Upper lobe of right lung (tissue), 1 donor: Measurements from ENCODE around the gene E2F4. TPM values are rescaled to one million over a fixed set of nuclear protein-coding genes. Genes with fewer than 3 reads are reported as not detected.

ENCODE experiments used
- ATAC-seq: fragments of 200-7000 bp; cut with Tn5 transposase; one replicate; pipeline ENCODE4 v1.9.1; 2020; ENCODE audit warnings: mild to moderate bottlenecking, moderate library complexity
- DNase-seq: peaks from one replicate; pipeline ENCODE4 v3.0.0-alpha.2; 2020
- H3K27ac ChIP-seq: fragments of 200-600 bp; one replicate; pipeline ENCODE4 v1.8.0; 2022
- H3K27me3 ChIP-seq: fragments of 200-600 bp; one replicate; pipeline ENCODE4 v1.8.0; 2022; ENCODE audit warnings: mild to moderate bottlenecking
- H3K36me3 ChIP-seq: fragments of 200-600 bp; one replicate; pipeline ENCODE4 v1.8.0; 2022
- H3K4me1 ChIP-seq: fragments of 200-600 bp; one replicate; pipeline ENCODE4 v1.8.0; 2022
- H3K4me3 ChIP-seq: fragments of 200-600 bp; one replicate; pipeline ENCODE4 v1.8.0; 2022; ENCODE audit warnings: mild to moderate bottlenecking
- H3K9me3 ChIP-seq: fragments of 200-600 bp; one replicate; pipeline ENCODE4 v1.8.0; 2022
- CTCF ChIP-seq: fragments of 200-600 bp; IDR thresholded peaks from one replicate; pipeline ENCODE4 v1.8.0; 2022; ENCODE audit warnings: antibody characterized with exemption
- intact Hi-C: fragments of 100-400 bp; cut with DNase I; formaldehyde crosslinking; loops from one replicate; pipeline ENCODE4 v1.11.0; 2022
- microRNA-seq: library from miRNA; unstranded; fragments of <30 nt; microRNA quantifications from one replicate; pipeline ENCODE4 v1.2.0, GENCODE V29; 2020; ENCODE audit warnings: borderline microRNAs expressed
- total RNA-seq: library from RNA; stranded (reverse); fragmentation: NEBNext Ultra II Directional; extraction: Animal tissue kit (Norgen Biotek cat#: 25700); gene quantifications from one replicate; pipeline ENCODE4 v1.2.1, GENCODE V29; 2021
- donor health status: DM: no; HTN: yes; CAD: no; lungs with severe emphysema.

E2F4 gene
- total RNA-seq, 1 donor from 2014 or later = 68.2 TPM

DNA sequence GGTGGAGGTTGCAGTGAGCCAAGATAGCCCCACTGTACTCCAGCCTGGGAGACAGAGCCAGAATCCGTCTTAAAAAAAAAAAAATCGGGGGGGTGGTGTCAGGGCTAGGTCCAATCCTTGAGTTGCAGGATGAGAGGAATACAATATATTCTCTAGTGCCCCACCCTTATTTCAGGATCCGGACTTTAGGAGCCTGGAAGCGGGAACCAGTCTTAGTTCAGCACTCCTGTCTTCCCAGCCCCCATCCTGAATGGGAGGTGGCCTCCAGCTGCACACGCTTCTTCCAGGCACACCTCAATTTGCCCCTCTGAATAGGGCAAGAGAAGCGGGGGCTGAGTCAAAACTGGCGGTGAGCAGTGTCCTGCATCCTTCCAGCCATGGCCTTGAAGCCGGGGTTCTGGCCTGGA is 53.7 kb downstream of the E2F4 start:
- H3K27me3 ChIP-seq = no peaks in the 10 kb centered on the region
- no peak for TF ChIP-seq CTCF
- intact Hi-C loops = no loop called here
- no peak for ATAC-seq
- H3K27ac ChIP-seq = peak overlapping the region; percentile 83
- H3K4me1 ChIP-seq = peaks cover 62% of the 10 kb centered on the region
- peak overlapping the region; percentile 70 for H3K4me3 ChIP-seq
- no peaks in the 10 kb centered on the region for H3K36me3 ChIP-seq
- H3K9me3 ChIP-seq = no peaks in the 10 kb centered on the region
- no peak for DNase-seq

- peak overlapping the region; percentile 83 for H3K27ac ChIP-seq
- ATAC-seq (peak; percentile 53), DNase-seq (peak; percentile 91)
- peak; percentile 51 for TF ChIP-seq CTCF
- no peaks in the 10 kb centered on the region for H3K36me3 ChIP-seq
- no peaks in the 10 kb centered on the region for H3K27me3 ChIP-seq
- H3K9me3 ChIP-seq = no peaks in the 10 kb centered on the region
- H3K4me1 ChIP-seq = peaks cover 57% of the 10 kb centered on the region
- intact Hi-C loops = no loop called here
- H3K4me3 ChIP-seq = peak overlapping the region; percentile 70
These were observed 54.3 kb downstream of the E2F4 start for GRCh38 chr16:67246081-67246755.

- ATAC-seq (peak; percentile 76), DNase-seq (peak; percentile 97)
- H3K9me3 ChIP-seq = no peaks in the 10 kb centered on the region
- TF ChIP-seq CTCF = no peak
- H3K27me3 ChIP-seq = no peaks in the 10 kb centered on the region
- H3K4me3 ChIP-seq = peak overlapping the region; percentile 70
- intact Hi-C loops = no loop called here
- peaks cover 51% of the 10 kb centered on the region for H3K4me1 ChIP-seq
- H3K36me3 ChIP-seq = no peaks in the 10 kb centered on the region
- peak overlapping the region; percentile 83 for H3K27ac ChIP-seq
These were observed 54.8 kb downstream of the E2F4 start for GRCh38 chr16:67246756-67247191.

DNA sequence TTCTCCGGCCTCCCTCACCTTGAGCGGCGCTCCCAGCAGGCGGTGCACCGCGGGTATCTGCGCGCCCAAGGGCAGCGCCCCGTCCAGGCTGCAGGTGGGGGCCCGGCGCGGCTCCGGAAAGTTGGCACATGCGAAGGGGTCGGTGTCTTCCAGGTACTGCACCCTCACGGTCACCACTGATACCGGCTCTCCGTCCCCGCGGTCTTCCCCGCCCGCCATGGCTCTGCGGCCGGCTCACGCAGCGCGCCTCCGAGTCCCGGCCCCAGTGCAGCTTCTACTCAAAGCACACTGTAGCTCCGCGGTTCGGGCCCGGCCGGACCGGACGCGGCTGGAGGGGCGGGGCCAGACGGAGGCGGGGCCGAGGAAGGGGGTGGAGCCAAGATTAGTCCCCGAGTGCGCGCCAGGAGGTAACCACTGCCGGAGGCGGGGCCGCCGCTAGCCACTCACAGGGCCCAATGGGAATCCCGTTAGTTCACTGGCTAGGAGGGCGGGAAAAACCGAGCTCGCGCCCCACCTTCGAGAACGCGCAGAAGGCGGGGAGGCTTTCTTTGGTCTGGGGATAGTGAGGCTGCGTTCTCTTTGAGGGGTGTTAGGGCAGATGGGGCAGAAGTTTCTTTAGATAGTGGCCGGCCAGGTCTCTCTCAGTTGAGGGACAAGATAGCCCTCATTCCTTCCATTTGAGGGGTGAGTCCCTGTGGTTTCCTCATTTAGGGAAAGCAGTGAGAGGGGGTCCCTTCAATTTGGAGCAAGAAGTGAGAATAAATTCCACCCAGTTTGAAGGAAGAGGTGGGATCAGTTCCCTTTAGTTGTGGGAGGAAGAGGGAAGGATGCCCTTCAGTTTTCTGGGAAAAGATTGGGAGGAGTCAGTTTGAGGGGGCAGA is 55.5 kb downstream of the E2F4 start, which contains the start of gene FHOD1:
TSS of gene FHOD1 (minus strand) at position 290 of the 881 bp plus-strand sequence. CDS start at position 219, 71 bp downstream.
- ATAC-seq (peak; percentile 87), DNase-seq (peak; percentile 99)
- no peaks in the 10 kb centered on the region for H3K27me3 ChIP-seq
- H3K36me3 ChIP-seq = no peaks in the 10 kb centered on the region
- no peak for TF ChIP-seq CTCF
- H3K27ac ChIP-seq = peak within 1 kb of the TSS; percentile 83
- H3K9me3 ChIP-seq = no peaks in the 10 kb centered on the region
- H3K4me3 ChIP-seq = peak within 1 kb of the TSS; percentile 70
- intact Hi-C loops = no loop called here
- peaks cover 45% of the 10 kb centered on the region for H3K4me1 ChIP-seq

DNA sequence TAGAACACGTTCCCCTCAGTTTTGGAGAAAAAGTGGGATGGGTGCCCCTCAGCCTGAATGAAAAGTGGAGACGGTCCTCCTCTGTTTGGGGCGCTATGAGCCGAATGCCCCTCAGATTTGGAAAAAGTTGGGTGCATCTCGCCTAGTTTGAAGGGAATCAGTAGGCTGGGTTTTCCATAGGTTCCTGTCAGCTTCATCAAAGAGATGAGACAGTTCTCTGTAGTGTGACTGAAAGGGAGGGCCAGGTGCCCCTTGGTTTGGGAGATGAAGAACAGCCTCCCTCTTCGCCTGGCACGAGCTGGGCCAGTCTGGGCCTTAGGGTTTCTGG is 56.1 kb downstream of the E2F4 start:
- H3K4me1 ChIP-seq = peaks cover 39% of the 10 kb centered on the region
- DNase-seq (no peak), ATAC-seq (no peak)
- H3K27ac ChIP-seq = peak overlapping the region; percentile 11
- H3K4me3 ChIP-seq = peak overlapping the region; percentile 70
- no peak for TF ChIP-seq CTCF
- intact Hi-C loops = no loop called here
- no peaks in the 10 kb centered on the region for H3K9me3 ChIP-seq
- no peaks in the 10 kb centered on the region for H3K27me3 ChIP-seq
- no peaks in the 10 kb centered on the region for H3K36me3 ChIP-seq

Small RNA genes within 50 kb of the gene (microRNA-seq; reads per million reads assigned to microRNA genes)
- 71.2 reads per million, percentile 62 among the genes with 10 or more reads in this experiment for gene MIR328

Other genes starting within 250 kb of the E2F4 start
- 3.4 TPM for gene CES3, start 230.9 kb upstream of the E2F4 start, total RNA-seq
- gene CES4A, start 203.6 kb upstream of the E2F4 start, total RNA-seq = 13.3 TPM
- gene CBFB, start 163.0 kb upstream of the E2F4 start, total RNA-seq = 63.0 TPM
- 16.4 TPM for gene PHAF1, start 82.2 kb upstream of the E2F4 start, total RNA-seq
- gene B3GNT9, start 41.2 kb upstream of the E2F4 start, total RNA-seq = 19.3 TPM
- 24.1 TPM for gene TRADD, start 32.2 kb upstream of the E2F4 start, total RNA-seq
- gene FBXL8, start 32.2 kb upstream of the E2F4 start, total RNA-seq = 34.1 TPM
- 87.8 TPM for gene HSF4, start 27.4 kb upstream of the E2F4 start, total RNA-seq
- gene NOL3, start 21.6 kb upstream of the E2F4 start, total RNA-seq = 59.7 TPM
- 28.4 TPM for gene MATCAP1, start 8.2 kb upstream of the E2F4 start, total RNA-seq
- gene EXOC3L1, start 2.0 kb upstream of the E2F4 start, total RNA-seq = 17.1 TPM
- 17.5 TPM for gene ELMO3, start 7.0 kb downstream of the E2F4 start, total RNA-seq
- 39.3 TPM for gene TMEM208, start 35.0 kb downstream of the E2F4 start, total RNA-seq
- 94.9 TPM for gene FHOD1, start 55.3 kb downstream of the E2F4 start, total RNA-seq
- gene SLC9A5, start 56.8 kb downstream of the E2F4 start, total RNA-seq = 2.4 TPM
- gene PLEKHG4, start 87.4 kb downstream of the E2F4 start, total RNA-seq = 16.2 TPM
- gene KCTD19, start 134.6 kb downstream of the E2F4 start, total RNA-seq = 1.4 TPM
- 27.4 TPM for gene LRRC36, start 134.7 kb downstream of the E2F4 start, total RNA-seq
- 29.7 TPM for gene TPPP3, start 201.3 kb downstream of the E2F4 start, total RNA-seq
- gene ZDHHC1, start 224.3 kb downstream of the E2F4 start, total RNA-seq = 11.1 TPM
- 2.2 TPM for gene HSD11B2, start 239.0 kb downstream of the E2F4 start, total RNA-seq